Lung (tissue), 12 donors: Measurements from ENCODE around the gene ZNF532. TPM values are rescaled to one million over a fixed set of nuclear protein-coding genes. Genes with fewer than 3 reads are reported as not detected.
A peak's percentile ranks its signal among the peaks of the same experiment; 100 is the strongest.
"Not testable (repeated sequence)": the region's sequence is repeated elsewhere in the genome, so short reads cannot be mapped to it uniquely, and the experiment has no call there.

Experiments used
- ATAC-seq: fragments of 200-7000 bp; cut with Tn5 transposase; one replicate; pipeline ENCODE4 v1.9.1; 2020; ENCODE audit warnings: moderate number of reproducible peaks; ENCODE audit not compliant: insufficient read depth, low FRiP score
- DNase-seq, 3 donors: peaks; one replicate each; pipeline ENCODE4 v3.0.0-alpha.2; 2013 to 2017
- H3K27ac ChIP-seq, 2 donors: one replicate each; pipeline ENCODE4 v1.5.1; 2013; ENCODE audit warnings: mild to moderate bottlenecking in 2 of 2, moderate library complexity in 2 of 2, control low read depth in 1 of 2, inconsistent platforms in 1 of 2, low read depth in 1 of 2, low read length in 1 of 2
- H3K27me3 ChIP-seq, 3 donors: one replicate each; pipeline ENCODE4 v1.5.1; 2013; ENCODE audit warnings: low read length in 2 of 3; ENCODE audit not compliant: control insufficient read depth in 3 of 3, insufficient read depth in 3 of 3
- H3K36me3 ChIP-seq, 4 donors: one replicate each; pipeline ENCODE4 v1.5.1; 2013; ENCODE audit warnings: low read length in 4 of 4, mild to moderate bottlenecking in 1 of 4, moderate library complexity in 1 of 4; ENCODE audit not compliant: control insufficient read depth in 4 of 4, insufficient read depth in 4 of 4
- H3K4me1 ChIP-seq, 5 donors: one replicate each; pipeline ENCODE4 v1.5.1; 2013; ENCODE audit warnings: low read length in 5 of 5, mild to moderate bottlenecking in 2 of 5, moderate library complexity in 1 of 5; ENCODE audit not compliant: control insufficient read depth in 5 of 5, insufficient read depth in 5 of 5
- H3K4me3 ChIP-seq: one replicate; pipeline ENCODE4 v1.5.1; 2013; ENCODE audit warnings: mild to moderate bottlenecking, control low read depth, moderate library complexity
- H3K9ac ChIP-seq, 2 donors: one replicate each; pipeline ENCODE4 v1.5.1; 2013; ENCODE audit warnings: low read length in 2 of 2, control low read depth in 1 of 2; ENCODE audit not compliant: insufficient read depth in 1 of 2
- H3K9me3 ChIP-seq, 4 donors: one replicate each; pipeline ENCODE4 v1.5.1; 2013; ENCODE audit warnings: low read length in 3 of 4, mild to moderate bottlenecking in 1 of 4, moderate library complexity in 1 of 4; ENCODE audit not compliant: control insufficient read depth in 4 of 4, insufficient read depth in 3 of 4
- CTCF ChIP-seq: IDR thresholded peaks from 2 replicates; pipeline ENCODE4 v1.5.1; 2012; ENCODE audit warnings: mild to moderate bottlenecking; ENCODE audit errors: control extremely low read depth, extremely low read depth
- WGBS, 2 donors: extraction: QIAGEN DNeasy Blood & Tissue Kit; methylation state at CpG; one replicate each; pipeline ENCODE4 v1.1.7; 2013; 5-methylcytosine and 5-hydroxymethylcytosine counted together
- polyA plus RNA-seq, 2 donors: library from polyadenylated mRNA; stranded (reverse); fragments of 200-250 nt; gene quantifications; one replicate each; pipeline ENCODE4 v1.2.1, GENCODE V29; 2013
- total RNA-seq, 2 donors: library from RNA; depleted of rRNA in 1 of 2; stranded (reverse); fragments of >200 nt in 1 of 2; gene quantifications; one replicate each; pipeline ENCODE4 v1.2.1, GENCODE V29; 2014 to 2021
- donor health status: control.
- donor health status: control.
- donor health status: Bipolar disorder and iron deficiency.
- donor health status: healthy.
- donor health status: DM: yes; HTN: yes; CAD: no.

ZNF532 gene
- total and polyA plus RNA-seq, 4 donors, result 12.3 to 128 (median 38.6) TPM

GRCh38 chr18:58829263-58829662 lies 35.4 kb upstream of the ZNF532 start:
- H3K36me3 ChIP-seq, result no peaks in the 10 kb centered on the region
- WGBS, 2 donors, result 86 to 89% methylated on average over 3 of the region's 3 CpGs
- H3K9ac ChIP-seq, result no peak overlapping the region
- H3K9me3 ChIP-seq, result peaks cover 0 to 2% (median 0%) of the 10 kb centered on the region in 4 donors
- H3K4me3 ChIP-seq, result no peak overlapping the region
- TF ChIP-seq CTCF, result no peak
- no peak overlapping the region for H3K27ac ChIP-seq
- ATAC-seq, result no peak
- H3K4me1 ChIP-seq, result no peaks in the 10 kb centered on the region
- no peaks in the 10 kb centered on the region for H3K27me3 ChIP-seq
- DNase-seq, result no peak

DNA sequence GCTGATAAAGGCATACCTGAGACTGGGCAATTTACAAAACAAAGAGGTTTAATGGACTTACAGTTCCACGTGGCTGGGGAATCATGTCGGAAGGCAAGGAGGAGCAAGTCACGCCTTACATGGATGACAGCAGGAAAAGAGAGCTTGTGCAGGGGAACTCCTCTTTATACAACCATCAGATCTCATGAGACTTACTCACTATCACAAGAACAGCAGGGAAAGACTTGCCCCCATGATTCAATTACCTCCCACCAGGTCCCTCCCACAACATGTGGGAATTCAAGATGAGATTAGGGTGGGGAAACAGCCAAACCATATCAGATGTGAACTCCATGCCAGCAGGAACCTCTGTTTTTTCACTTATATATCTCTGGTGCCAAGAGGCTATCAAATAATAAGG lies 34.8 kb upstream of the ZNF532 start:
- not testable (repeated sequence) for ATAC-seq, H3K9me3 ChIP-seq, H3K27me3 ChIP-seq, H3K36me3 ChIP-seq, H3K4me1 ChIP-seq, H3K27ac ChIP-seq, H3K9ac ChIP-seq, H3K4me3 ChIP-seq, DNase-seq
- WGBS, 2 donors, result 91% methylated on average over 3 of the region's 3 CpGs

DNA sequence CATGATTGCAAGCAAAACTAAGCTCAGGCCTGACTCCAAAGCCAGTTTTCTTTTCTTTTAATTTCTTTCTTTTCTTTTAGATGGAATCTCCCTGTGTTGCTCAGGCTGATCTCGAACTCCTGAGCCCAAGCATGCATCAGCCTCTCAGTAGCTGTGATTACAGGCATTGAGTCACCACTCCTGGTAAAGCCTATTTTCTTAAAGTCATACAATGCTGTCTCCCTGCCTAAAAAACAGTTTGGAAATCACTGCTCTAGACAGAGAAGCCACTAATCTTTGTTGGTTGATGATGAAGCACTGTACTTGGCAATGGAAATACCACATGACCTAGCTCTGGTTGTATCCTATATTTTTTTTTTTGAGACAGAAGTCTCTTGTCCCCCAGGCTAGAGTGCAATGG lies 33.1 kb upstream of the ZNF532 start:
- ATAC-seq (no peak), DNase-seq (no peak)
- no peaks in the 10 kb centered on the region for H3K27me3 ChIP-seq
- no peaks in the 10 kb centered on the region for H3K4me1 ChIP-seq
- no peak overlapping the region for H3K27ac ChIP-seq
- no peak overlapping the region for H3K4me3 ChIP-seq
- WGBS, 2 donors, result 83 to 93% methylated on average over 1 of the region's 1 CpG
- H3K9me3 ChIP-seq, result peaks cover 0 to 2% (median 0%) of the 10 kb centered on the region in 4 donors
- no peak overlapping the region for H3K9ac ChIP-seq
- H3K36me3 ChIP-seq, result no peaks in the 10 kb centered on the region
- no peak for TF ChIP-seq CTCF

- Histone ChIP-seq H3K4me3 (no peak overlapping the region), H3K9me3 (no peaks in the 10 kb centered on the region), H3K27ac (no peak overlapping the region), H3K9ac (no peak overlapping the region), H3K36me3 (no peaks in the 10 kb centered on the region), H3K27me3 (no peaks in the 10 kb centered on the region), H3K4me1 (peaks cover 0 to 2% (median 0%) of the 10 kb centered on the region in 5 donors)
- no peak for TF ChIP-seq CTCF
- 93 to 96% methylated on average over 5 of the region's 5 CpGs for WGBS, 2 donors
- ATAC-seq, result no peak
- DNase-seq, result peak in 1 of 3 donors; percentile 46
Measured at GRCh38 chr18:58838165-58838860, 26.4 kb upstream of the ZNF532 start.
